HCT116 (cell line): ENCODE results near the gene NGEF.

Experiments used
- CTCF ChIP-seq, 3 experiments: fragments of 200-600 bp in 1 of 3; sonication (generic) in 1 of 3; IDR thresholded peaks in 2 of 3; conservative IDR thresholded peaks in 1 of 3; 2 replicates each; pipeline ENCODE4 v1.5.1; 2012 to 2017; ENCODE audit warnings: low read depth in 2 of 3, low read length in 2 of 3, antibody characterized with exemption in 1 of 3, borderline replicate concordance in 1 of 3, control low read depth in 1 of 3, mild to moderate bottlenecking in 1 of 3, mixed read lengths in 1 of 3, mixed run types in 1 of 3, moderate library complexity in 1 of 3; ENCODE audit not compliant: insufficient read depth in 1 of 3
- EZH2 ChIP-seq: fragments of 200-600 bp; sonication (generic); IDR thresholded peaks from 2 replicates; pipeline ENCODE4 v1.6.1; 2017; ENCODE audit warnings: antibody characterized with exemption, mixed run types
- JUND ChIP-seq: IDR thresholded peaks from 2 replicates; pipeline ENCODE4 v1.6.1; 2012
- POLR2A ChIP-seq: IDR thresholded peaks from 2 replicates; pipeline ENCODE4 v1.7.0; 2011; ENCODE audit warnings: borderline replicate concordance; ENCODE audit not compliant: insufficient read depth, insufficient read length; ENCODE audit errors: extremely low read depth
- POLR2AphosphoS5 ChIP-seq: IDR thresholded peaks from 2 replicates; pipeline ENCODE4 v1.6.1; 2011; ENCODE audit warnings: mild to moderate bottlenecking, low read depth, low read length, moderate library complexity
- RAD21 ChIP-seq: IDR thresholded peaks from 2 replicates; pipeline ENCODE4 v1.6.1; 2012; ENCODE audit warnings: low read depth, mild to moderate bottlenecking
- SP1 ChIP-seq: IDR thresholded peaks from 2 replicates; pipeline ENCODE4 v1.6.1; 2012; ENCODE audit warnings: low read depth
- TF ChIP-seq, protein P1 (sequence below): IDR thresholded peaks from 2 replicates; pipeline ENCODE4 v1.6.1; 2012; ENCODE audit warnings: low read depth

- TF ChIP-seq, protein P1, sequence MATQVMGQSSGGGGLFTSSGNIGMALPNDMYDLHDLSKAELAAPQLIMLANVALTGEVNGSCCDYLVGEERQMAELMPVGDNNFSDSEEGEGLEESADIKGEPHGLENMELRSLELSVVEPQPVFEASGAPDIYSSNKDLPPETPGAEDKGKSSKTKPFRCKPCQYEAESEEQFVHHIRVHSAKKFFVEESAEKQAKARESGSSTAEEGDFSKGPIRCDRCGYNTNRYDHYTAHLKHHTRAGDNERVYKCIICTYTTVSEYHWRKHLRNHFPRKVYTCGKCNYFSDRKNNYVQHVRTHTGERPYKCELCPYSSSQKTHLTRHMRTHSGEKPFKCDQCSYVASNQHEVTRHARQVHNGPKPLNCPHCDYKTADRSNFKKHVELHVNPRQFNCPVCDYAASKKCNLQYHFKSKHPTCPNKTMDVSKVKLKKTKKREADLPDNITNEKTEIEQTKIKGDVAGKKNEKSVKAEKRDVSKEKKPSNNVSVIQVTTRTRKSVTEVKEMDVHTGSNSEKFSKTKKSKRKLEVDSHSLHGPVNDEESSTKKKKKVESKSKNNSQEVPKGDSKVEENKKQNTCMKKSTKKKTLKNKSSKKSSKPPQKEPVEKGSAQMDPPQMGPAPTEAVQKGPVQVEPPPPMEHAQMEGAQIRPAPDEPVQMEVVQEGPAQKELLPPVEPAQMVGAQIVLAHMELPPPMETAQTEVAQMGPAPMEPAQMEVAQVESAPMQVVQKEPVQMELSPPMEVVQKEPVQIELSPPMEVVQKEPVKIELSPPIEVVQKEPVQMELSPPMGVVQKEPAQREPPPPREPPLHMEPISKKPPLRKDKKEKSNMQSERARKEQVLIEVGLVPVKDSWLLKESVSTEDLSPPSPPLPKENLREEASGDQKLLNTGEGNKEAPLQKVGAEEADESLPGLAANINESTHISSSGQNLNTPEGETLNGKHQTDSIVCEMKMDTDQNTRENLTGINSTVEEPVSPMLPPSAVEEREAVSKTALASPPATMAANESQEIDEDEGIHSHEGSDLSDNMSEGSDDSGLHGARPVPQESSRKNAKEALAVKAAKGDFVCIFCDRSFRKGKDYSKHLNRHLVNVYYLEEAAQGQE = no peak
- TF ChIP-seq EZH2 (no peak), RAD21 (no peak), POLR2A (no peak), CTCF (IDR thresholded peaks at IDR 0.05 in 2 of 3, conservative IDR thresholded peaks at IDR 0.05 in 1 of 3; ENCODE audit: borderline replicate concordance in 1 of 3, insufficient read depth in 1 of 3, low read depth in 2 of 3, low read length in 2 of 3) (no peak), POLR2AphosphoS5 (no peak), SP1 (no peak), JUND (no peak)
Observed at GRCh38 chr2:233006648-233007047, 6.4 kb downstream of the NGEF start.
